Right lobe of liver (tissue), 4 donors: ENCODE data around the gene CPNE2.

Source experiments
- POLR2A ChIP-seq: fragments of 450-650 bp; IDR thresholded peaks from one replicate; pipeline ENCODE4 v1.6.1; 2017; ENCODE audit warnings: antibody characterized with exemption, mild to moderate bottlenecking
- TF ChIP-seq, protein P1 (sequence below), 4 donors: fragments of 200-600 bp in 3 of 4; fragments of 450-650 bp in 1 of 4; IDR thresholded peaks; one replicate each; pipeline versions ENCODE4 v1.5.1 to v1.8.0; 2016 to 2022; ENCODE audit warnings: antibody characterized with exemption in 4 of 4, mild to moderate bottlenecking in 2 of 4
- donor health status: DM: no; HTN: no; CAD: no.
- donor health status: DM: no; HTN: no; CAD: no.
- donor health status: DM: no; HTN: yes; CAD: no.

DNA sequence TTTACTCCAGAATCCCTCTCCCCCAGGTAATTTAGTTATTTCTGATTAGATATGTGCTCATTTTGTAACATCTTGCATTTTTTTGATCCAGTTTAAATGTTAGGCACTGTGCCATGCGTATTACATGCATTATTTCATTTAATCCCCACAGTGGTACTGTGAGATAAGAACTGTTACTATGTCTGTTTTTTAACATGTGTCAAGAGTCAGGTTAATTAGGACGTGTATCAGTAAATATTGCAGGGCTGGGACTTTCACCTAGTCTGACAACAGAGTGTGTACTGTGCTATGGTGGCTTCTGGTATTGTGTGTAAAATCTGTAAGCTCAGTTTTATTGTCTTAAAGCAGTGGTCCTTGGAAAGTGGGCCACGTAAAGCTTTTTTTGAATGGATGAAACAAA lies 104.4 kb downstream of the CPNE2 start:
- TF ChIP-seq, protein P1, sequence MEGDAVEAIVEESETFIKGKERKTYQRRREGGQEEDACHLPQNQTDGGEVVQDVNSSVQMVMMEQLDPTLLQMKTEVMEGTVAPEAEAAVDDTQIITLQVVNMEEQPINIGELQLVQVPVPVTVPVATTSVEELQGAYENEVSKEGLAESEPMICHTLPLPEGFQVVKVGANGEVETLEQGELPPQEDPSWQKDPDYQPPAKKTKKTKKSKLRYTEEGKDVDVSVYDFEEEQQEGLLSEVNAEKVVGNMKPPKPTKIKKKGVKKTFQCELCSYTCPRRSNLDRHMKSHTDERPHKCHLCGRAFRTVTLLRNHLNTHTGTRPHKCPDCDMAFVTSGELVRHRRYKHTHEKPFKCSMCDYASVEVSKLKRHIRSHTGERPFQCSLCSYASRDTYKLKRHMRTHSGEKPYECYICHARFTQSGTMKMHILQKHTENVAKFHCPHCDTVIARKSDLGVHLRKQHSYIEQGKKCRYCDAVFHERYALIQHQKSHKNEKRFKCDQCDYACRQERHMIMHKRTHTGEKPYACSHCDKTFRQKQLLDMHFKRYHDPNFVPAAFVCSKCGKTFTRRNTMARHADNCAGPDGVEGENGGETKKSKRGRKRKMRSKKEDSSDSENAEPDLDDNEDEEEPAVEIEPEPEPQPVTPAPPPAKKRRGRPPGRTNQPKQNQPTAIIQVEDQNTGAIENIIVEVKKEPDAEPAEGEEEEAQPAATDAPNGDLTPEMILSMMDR (IDR thresholded peaks at IDR 0.05): no peak
- TF ChIP-seq POLR2A: no peak
